Osteoblast (primary cell): ENCODE measurements around the gene SIPA1L3. TPM values are rescaled to one million over a fixed set of nuclear protein-coding genes. Genes with fewer than 3 reads are reported as not detected.
A peak's percentile ranks its signal among the peaks of the same experiment; 100 is the strongest.

Source experiments
- DNase-seq: peaks from one replicate; pipeline ENCODE4 v3.0.0; 2011; ENCODE audit warnings: low spot score, mixed read lengths; ENCODE audit not compliant: insufficient read length; ENCODE audit errors: missing footprints
- H2AFZ ChIP-seq: 2 replicates; pipeline ENCODE4 v1.6.0; 2011; ENCODE audit warnings: mild to moderate bottlenecking, low read length
- H3K27ac ChIP-seq: 2 replicates; pipeline ENCODE4 v1.5.1; 2011; ENCODE audit warnings: mild to moderate bottlenecking, low read depth, low read length, moderate library complexity
- H3K27me3 ChIP-seq: 2 replicates; pipeline ENCODE4 v1.6.0; 2012; ENCODE audit warnings: mild to moderate bottlenecking, control low read depth, inconsistent platforms, low read length, moderate library complexity; ENCODE audit not compliant: insufficient read depth
- H3K36me3 ChIP-seq: 2 replicates; pipeline ENCODE4 v1.5.1; 2011; ENCODE audit warnings: mild to moderate bottlenecking, low read length, control low read depth, moderate library complexity; ENCODE audit not compliant: insufficient read depth
- H3K4me1 ChIP-seq: 2 replicates; pipeline ENCODE4 v1.5.1; 2011; ENCODE audit warnings: mild to moderate bottlenecking, low read length, control low read depth, moderate library complexity; ENCODE audit not compliant: insufficient read depth
- H3K4me2 ChIP-seq: 2 replicates; pipeline ENCODE4 v1.6.0; 2011; ENCODE audit warnings: mild to moderate bottlenecking, low read length; ENCODE audit not compliant: insufficient read depth
- H3K4me3 ChIP-seq: fragments of 200-600 bp; sonication (generic); 3 replicates; pipeline ENCODE4 v1.5.1; 2012; ENCODE audit warnings: mild to moderate bottlenecking, low read length, inconsistent platforms; ENCODE audit not compliant: insufficient read depth
- H3K79me2 ChIP-seq: 2 replicates; pipeline ENCODE4 v1.6.0; 2012; ENCODE audit warnings: mild to moderate bottlenecking, low read length, control low read depth, inconsistent platforms; ENCODE audit not compliant: insufficient read depth
- H3K9me3 ChIP-seq: 2 replicates; pipeline ENCODE4 v1.5.1; 2011; ENCODE audit warnings: low read depth, low read length, control low read depth
- H4K20me1 ChIP-seq: 2 replicates; pipeline ENCODE4 v1.6.0; 2012; ENCODE audit warnings: mild to moderate bottlenecking, low read length, control low read depth; ENCODE audit not compliant: insufficient read depth
- total RNA-seq: library from RNA; depleted of rRNA; stranded (reverse); fragments of >200 nt; gene quantifications from 2 replicates; pipeline ENCODE4 v1.2.3, GENCODE V29; 2012
- TF ChIP-seq, protein P1 (sequence below): IDR thresholded peaks from 2 replicates; pipeline ENCODE4 v1.5.1; 2011; ENCODE audit warnings: mild to moderate bottlenecking, low read depth, low read length, moderate library complexity; ENCODE audit errors: extremely low read depth

SIPA1L3 gene
- total RNA-seq, 1 donor, result 17.4 TPM

GRCh38 chr19:38009650-38010242, 102.7 kb downstream of the SIPA1L3 start:
- Histone ChIP-seq H3K36me3 (peaks cover 5% of the 10 kb centered on the region), H3K27me3 (no peaks in the 10 kb centered on the region), H3K9me3 (no peaks in the 10 kb centered on the region), H3K4me3 (no peak overlapping the region), H3K27ac (no peak overlapping the region), H4K20me1 (peaks cover 2% of the 10 kb centered on the region), H3K4me2 (no peak overlapping the region), H2AFZ (no peak overlapping the region), H3K4me1 (peaks cover 12% of the 10 kb centered on the region), H3K79me2 (peaks cover 81% of the 10 kb centered on the region)
- TF ChIP-seq, protein P1, sequence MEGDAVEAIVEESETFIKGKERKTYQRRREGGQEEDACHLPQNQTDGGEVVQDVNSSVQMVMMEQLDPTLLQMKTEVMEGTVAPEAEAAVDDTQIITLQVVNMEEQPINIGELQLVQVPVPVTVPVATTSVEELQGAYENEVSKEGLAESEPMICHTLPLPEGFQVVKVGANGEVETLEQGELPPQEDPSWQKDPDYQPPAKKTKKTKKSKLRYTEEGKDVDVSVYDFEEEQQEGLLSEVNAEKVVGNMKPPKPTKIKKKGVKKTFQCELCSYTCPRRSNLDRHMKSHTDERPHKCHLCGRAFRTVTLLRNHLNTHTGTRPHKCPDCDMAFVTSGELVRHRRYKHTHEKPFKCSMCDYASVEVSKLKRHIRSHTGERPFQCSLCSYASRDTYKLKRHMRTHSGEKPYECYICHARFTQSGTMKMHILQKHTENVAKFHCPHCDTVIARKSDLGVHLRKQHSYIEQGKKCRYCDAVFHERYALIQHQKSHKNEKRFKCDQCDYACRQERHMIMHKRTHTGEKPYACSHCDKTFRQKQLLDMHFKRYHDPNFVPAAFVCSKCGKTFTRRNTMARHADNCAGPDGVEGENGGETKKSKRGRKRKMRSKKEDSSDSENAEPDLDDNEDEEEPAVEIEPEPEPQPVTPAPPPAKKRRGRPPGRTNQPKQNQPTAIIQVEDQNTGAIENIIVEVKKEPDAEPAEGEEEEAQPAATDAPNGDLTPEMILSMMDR, result no peak
- no peak for DNase-seq

DNA sequence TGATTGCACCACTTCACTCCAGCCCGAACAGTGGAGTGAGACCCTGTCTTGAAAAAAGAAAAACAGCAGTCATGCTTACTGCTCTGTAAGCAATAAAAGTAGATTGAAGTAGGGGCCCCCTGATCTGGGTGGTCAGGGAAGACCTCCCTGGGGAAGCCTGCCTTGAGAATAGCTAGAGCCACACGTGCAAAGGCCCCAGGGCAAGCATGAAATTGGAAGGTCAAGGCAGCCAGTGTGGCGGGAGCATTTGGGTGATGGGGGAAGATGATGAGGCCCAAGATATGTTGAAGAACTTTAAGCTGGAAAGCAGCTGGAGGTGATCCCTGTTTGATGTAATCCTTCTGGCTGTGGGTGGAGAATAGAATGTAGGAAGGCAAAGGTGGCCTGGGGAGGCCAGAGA, 104.4 kb downstream of the SIPA1L3 start:
- Histone ChIP-seq H3K4me1 (no peaks in the 10 kb centered on the region), H3K9me3 (no peaks in the 10 kb centered on the region), H3K36me3 (peaks cover 5% of the 10 kb centered on the region), H3K79me2 (peaks cover 87% of the 10 kb centered on the region), H3K27me3 (no peaks in the 10 kb centered on the region), H3K4me3 (no peak overlapping the region), H4K20me1 (peaks cover 2% of the 10 kb centered on the region), H3K4me2 (no peak overlapping the region), H2AFZ (no peak overlapping the region), H3K27ac (peak overlapping the region; percentile 23)
- DNase-seq, result no peak
- TF ChIP-seq, protein P1, result no peak

GRCh38 chr19:38012290-38012689, 105.3 kb downstream of the SIPA1L3 start:
- no peak overlapping the region for H3K27ac ChIP-seq
- no peaks in the 10 kb centered on the region for H3K27me3 ChIP-seq
- no peaks in the 10 kb centered on the region for H3K4me1 ChIP-seq
- TF ChIP-seq, protein P1, result no peak
- no peaks in the 10 kb centered on the region for H3K9me3 ChIP-seq
- peaks cover 86% of the 10 kb centered on the region for H3K79me2 ChIP-seq
- DNase-seq, result no peak
- H2AFZ ChIP-seq, result no peak overlapping the region
- H3K4me3 ChIP-seq, result no peak overlapping the region
- peaks cover 5% of the 10 kb centered on the region for H3K36me3 ChIP-seq
- H3K4me2 ChIP-seq, result no peak overlapping the region
- H4K20me1 ChIP-seq, result peaks cover 2% of the 10 kb centered on the region

GRCh38 chr19:38012944-38013343, 105.9 kb downstream of the SIPA1L3 start:
- DNase-seq, result no peak
- no peak overlapping the region for H3K27ac ChIP-seq
- no peaks in the 10 kb centered on the region for H3K27me3 ChIP-seq
- TF ChIP-seq, protein P1, result no peak
- no peaks in the 10 kb centered on the region for H3K4me1 ChIP-seq
- H4K20me1 ChIP-seq, result peaks cover 2% of the 10 kb centered on the region
- H3K36me3 ChIP-seq, result peaks cover 5% of the 10 kb centered on the region
- H3K4me2 ChIP-seq, result no peak overlapping the region
- no peak overlapping the region for H3K4me3 ChIP-seq
- peaks cover 86% of the 10 kb centered on the region for H3K79me2 ChIP-seq
- H2AFZ ChIP-seq, result no peak overlapping the region
- no peaks in the 10 kb centered on the region for H3K9me3 ChIP-seq
